ENCODE measurements around the gene SALL3. TPM values are rescaled to one million over a fixed set of nuclear protein-coding genes. Genes with fewer than 3 reads are reported as not detected.

SALL3 gene
- total and polyA plus RNA-seq, 2 of the 13 experiments (the other 11 are each of a cell fraction or from before 2014, with no cell fraction given): not detected

DNA sequence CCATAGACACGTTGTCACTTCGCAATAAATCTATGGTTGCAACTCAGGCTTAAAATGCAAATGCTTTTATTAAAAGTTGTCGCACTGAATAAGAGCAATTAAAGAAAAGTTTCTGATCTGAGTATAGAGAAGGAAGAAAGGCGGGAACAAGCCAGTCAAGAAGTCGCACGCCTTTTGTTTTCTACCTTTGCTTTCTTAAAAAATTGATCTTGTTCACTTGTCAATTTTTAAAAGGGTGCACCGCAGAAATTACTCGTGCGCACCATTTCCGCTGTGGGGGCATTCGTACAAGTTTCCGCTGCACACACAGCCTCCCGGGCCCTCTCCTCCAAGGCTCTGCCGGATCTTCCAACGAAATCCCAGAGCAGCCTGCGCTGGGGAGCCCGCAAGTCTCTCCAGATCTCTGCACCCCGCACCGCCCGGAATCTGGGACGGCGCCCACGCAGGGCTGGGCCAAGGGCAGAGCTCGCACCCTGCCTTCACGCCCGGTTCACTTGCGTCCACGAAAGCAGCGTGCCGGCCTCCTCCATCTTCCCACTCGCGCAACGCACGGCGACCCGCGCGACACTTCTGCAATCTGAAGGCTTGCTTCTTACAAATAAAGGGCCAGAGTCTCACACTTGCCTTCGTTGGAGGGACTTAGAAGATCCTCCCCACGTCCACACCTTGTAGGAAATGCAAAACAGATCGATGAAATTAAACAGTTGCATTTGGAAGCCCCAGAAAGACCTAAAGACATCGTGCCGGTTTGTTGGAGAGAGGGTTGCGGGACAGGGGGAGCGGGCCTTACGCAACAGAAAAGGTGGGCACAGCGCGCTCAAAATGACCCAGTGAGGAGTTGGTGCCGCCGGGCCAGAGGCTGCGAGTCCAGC, 2.6 kb upstream of the SALL3 start:
- Histone ChIP-seq H3K27ac (ENCODE audit: extremely low read length, insufficient read depth, low read length) (no peak overlapping the region), H3K9ac (ENCODE audit: insufficient read depth, low read depth, low read length) (no peak overlapping the region), H3K4me3 (replicated peaks in 1 of 3; ENCODE audit: insufficient read depth in 1 of 3, low read depth in 2 of 3, low read length in 3 of 3) (no peak overlapping the region), H2AFZ (ENCODE audit: low read length) (no peak overlapping the region), H3K4me2 (ENCODE audit: low read depth, low read length) (no peak overlapping the region), H3K27me3 (ENCODE audit: control insufficient read depth in 1 of 2, insufficient read depth in 2 of 2, low read length in 2 of 2) (peaks cover 0 to 10% of the 10 kb centered on the region in 2 experiments; a peak in 2 of 5 replicates), H3K9me3 (ENCODE audit: low read length) (no peaks in the 10 kb centered on the region), H3K4me1 (ENCODE audit: insufficient read depth, low read length) (no peaks in the 10 kb centered on the region), H3K79me2 (ENCODE audit: insufficient read depth, low read length) (no peaks in the 10 kb centered on the region), H4K20me1 (ENCODE audit: insufficient read depth, low read length) (no peaks in the 10 kb centered on the region), H3K36me3 (replicated peaks in 1 of 2; ENCODE audit: control insufficient read depth in 1 of 2, insufficient read depth in 2 of 2, low read length in 2 of 2) (no peaks in the 10 kb centered on the region)
- in situ Hi-C loops (cut with HindIII; ENCODE audit: extremely low pct_ligation_motif_present, low pct_unique_long_range_greater_than_20kb) (loop anchor here (25.0 kb wide), 2 partner anchors 315 to 1065 kb away; no protein-coding TSS in a partner anchor), intact Hi-C loops (cut with micrococcal nuclease; ENCODE audit: unreplicated experiment) (no loop called here)
- 51% methylated on average over 51 of the region's 51 CpGs for whole genome bisulfite sequencing (ENCODE audit: low lambda C conversion rate)
- TF ChIP-seq RFXAP (CRISPR knock-in tag; IDR thresholded peaks at IDR 0.05; ENCODE audit: borderline replicate concordance): no peak
- TF ChIP-seq ZNF558 (CRISPR knock-in tag; IDR thresholded peaks at IDR 0.05; ENCODE audit: borderline replicate concordance): no peak
- TF ChIP-seq, protein P1, sequence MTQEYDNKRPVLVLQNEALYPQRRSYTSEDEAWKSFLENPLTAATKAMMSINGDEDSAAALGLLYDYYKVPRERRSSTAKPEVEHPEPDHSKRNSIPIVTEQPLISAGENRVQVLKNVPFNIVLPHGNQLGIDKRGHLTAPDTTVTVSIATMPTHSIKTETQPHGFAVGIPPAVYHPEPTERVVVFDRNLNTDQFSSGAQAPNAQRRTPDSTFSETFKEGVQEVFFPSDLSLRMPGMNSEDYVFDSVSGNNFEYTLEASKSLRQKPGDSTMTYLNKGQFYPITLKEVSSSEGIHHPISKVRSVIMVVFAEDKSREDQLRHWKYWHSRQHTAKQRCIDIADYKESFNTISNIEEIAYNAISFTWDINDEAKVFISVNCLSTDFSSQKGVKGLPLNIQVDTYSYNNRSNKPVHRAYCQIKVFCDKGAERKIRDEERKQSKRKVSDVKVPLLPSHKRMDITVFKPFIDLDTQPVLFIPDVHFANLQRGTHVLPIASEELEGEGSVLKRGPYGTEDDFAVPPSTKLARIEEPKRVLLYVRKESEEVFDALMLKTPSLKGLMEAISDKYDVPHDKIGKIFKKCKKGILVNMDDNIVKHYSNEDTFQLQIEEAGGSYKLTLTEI (CRISPR knock-in tag; conservative IDR thresholded peaks at IDR 0.05): no peak
- no peak for TF ChIP-seq ZNF225 (CRISPR knock-in tag; IDR thresholded peaks at IDR 0.05)
- no peak for TF ChIP-seq ZNF746 (CRISPR knock-in tag; IDR thresholded peaks at IDR 0.05)
- no peak for TF ChIP-seq JARID2 (CRISPR knock-in tag; IDR thresholded peaks at IDR 0.05; ENCODE audit: insufficient replicate concordance)
- no peak for TF ChIP-seq JDP2 (CRISPR knock-in tag; IDR thresholded peaks at IDR 0.05; ENCODE audit: borderline replicate concordance)
- FAIRE-seq: no peak
- DNase-seq (ENCODE audit: low spot score): no peak
- ChIA-PET CTCF (ENCODE audit: low intra/inter-chr PET ratio, low total read pairs) (no interaction called here), POLR2A (no interaction called here)
- BruUV-seq (replicated peaks): no TSS peak
- ATAC-seq: no peak
